ENCODE measurements around the gene PDS5B. TPM values are rescaled to one million over a fixed set of nuclear protein-coding genes. Genes with fewer than 3 reads are reported as not detected.

Gene PDS5B, protein sequence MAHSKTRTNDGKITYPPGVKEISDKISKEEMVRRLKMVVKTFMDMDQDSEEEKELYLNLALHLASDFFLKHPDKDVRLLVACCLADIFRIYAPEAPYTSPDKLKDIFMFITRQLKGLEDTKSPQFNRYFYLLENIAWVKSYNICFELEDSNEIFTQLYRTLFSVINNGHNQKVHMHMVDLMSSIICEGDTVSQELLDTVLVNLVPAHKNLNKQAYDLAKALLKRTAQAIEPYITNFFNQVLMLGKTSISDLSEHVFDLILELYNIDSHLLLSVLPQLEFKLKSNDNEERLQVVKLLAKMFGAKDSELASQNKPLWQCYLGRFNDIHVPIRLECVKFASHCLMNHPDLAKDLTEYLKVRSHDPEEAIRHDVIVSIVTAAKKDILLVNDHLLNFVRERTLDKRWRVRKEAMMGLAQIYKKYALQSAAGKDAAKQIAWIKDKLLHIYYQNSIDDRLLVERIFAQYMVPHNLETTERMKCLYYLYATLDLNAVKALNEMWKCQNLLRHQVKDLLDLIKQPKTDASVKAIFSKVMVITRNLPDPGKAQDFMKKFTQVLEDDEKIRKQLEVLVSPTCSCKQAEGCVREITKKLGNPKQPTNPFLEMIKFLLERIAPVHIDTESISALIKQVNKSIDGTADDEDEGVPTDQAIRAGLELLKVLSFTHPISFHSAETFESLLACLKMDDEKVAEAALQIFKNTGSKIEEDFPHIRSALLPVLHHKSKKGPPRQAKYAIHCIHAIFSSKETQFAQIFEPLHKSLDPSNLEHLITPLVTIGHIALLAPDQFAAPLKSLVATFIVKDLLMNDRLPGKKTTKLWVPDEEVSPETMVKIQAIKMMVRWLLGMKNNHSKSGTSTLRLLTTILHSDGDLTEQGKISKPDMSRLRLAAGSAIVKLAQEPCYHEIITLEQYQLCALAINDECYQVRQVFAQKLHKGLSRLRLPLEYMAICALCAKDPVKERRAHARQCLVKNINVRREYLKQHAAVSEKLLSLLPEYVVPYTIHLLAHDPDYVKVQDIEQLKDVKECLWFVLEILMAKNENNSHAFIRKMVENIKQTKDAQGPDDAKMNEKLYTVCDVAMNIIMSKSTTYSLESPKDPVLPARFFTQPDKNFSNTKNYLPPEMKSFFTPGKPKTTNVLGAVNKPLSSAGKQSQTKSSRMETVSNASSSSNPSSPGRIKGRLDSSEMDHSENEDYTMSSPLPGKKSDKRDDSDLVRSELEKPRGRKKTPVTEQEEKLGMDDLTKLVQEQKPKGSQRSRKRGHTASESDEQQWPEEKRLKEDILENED (N-terminal part only)
- total RNA-seq, result 10 to 100 TPM; 48.8 to 77.1 (median 52.7) TPM

DNA sequence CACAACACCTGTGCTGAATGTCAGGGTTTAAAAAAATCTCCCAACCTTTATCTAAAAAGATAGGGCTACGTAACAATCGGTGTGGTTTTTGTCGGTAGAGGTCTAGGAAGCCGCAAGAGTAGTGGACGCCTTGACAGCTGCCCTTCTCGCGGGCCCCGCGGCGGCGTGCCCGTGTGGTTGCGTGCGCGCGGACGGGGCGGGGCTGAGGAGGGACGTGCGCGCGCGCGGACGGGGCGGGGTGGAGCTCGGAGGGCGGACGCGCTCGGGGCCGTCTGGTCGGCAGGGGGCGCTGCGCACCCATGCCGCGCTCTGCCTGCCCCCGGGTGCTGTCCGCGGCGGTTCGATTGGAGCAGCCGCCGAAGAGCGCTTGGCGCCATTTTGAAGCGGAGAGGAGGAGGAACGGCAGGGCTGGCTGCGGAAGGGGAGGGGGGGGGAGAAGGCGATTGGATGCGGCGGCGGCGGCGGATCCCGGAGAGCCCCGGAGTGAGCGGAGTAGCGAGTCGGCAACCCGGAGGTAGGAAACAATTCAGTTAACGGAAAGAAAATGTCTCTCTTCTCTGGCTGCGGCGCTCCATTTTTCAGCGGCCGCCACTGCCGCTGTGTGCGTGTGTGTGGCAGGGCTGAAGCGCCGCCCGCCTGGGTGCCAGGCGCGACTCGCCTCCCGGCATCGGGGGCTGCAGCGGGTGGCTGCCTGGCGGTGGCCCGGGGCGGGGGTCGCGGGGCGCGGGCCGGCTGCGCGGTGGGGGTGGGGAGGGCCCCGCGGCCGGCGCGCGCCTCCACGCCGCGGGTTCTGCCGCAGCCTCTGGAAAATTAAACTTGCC, at the start of gene PDS5B:
Gene PDS5B, plus strand, starts transcription at position 373 of the 821 bp plus-strand sequence. CDS start 62,321 bp downstream, outside the sequence.
- Histone ChIP-seq H3K4me1 (peaks cover 0 to 40% (median 11%) of the 10 kb centered on the region in 4 donors), H3K9me3 (no peaks in the 10 kb centered on the region), H3K4me3 (peak within 1 kb of the TSS; percentile 69 to 87 (median 76)), H3K27ac (peak within 1 kb of the TSS; percentile 91 to 99 (median 98)), H3K36me3 (no peaks in the 10 kb centered on the region), H3K27me3 (no peaks in the 10 kb centered on the region)
- 0 to 1% methylated on average over 12 to 60 of the region's 97 CpGs for WGBS, 2 donors
- peak; percentile 52 to 78 for TF ChIP-seq POLR2A (IDR thresholded peaks at IDR 0.05)
- TF ChIP-seq, protein P1, sequence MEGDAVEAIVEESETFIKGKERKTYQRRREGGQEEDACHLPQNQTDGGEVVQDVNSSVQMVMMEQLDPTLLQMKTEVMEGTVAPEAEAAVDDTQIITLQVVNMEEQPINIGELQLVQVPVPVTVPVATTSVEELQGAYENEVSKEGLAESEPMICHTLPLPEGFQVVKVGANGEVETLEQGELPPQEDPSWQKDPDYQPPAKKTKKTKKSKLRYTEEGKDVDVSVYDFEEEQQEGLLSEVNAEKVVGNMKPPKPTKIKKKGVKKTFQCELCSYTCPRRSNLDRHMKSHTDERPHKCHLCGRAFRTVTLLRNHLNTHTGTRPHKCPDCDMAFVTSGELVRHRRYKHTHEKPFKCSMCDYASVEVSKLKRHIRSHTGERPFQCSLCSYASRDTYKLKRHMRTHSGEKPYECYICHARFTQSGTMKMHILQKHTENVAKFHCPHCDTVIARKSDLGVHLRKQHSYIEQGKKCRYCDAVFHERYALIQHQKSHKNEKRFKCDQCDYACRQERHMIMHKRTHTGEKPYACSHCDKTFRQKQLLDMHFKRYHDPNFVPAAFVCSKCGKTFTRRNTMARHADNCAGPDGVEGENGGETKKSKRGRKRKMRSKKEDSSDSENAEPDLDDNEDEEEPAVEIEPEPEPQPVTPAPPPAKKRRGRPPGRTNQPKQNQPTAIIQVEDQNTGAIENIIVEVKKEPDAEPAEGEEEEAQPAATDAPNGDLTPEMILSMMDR (IDR thresholded peaks at IDR 0.05), result peak; percentile 96 to 100 (median 99)
- TF ChIP-seq EP300 (IDR thresholded peaks at IDR 0.05), result peak in 1 of 2 donors; percentile 87
- DNase-seq (ENCODE audit: low spot score in 2 of 2), result peak; percentile 87 to 90

DNA sequence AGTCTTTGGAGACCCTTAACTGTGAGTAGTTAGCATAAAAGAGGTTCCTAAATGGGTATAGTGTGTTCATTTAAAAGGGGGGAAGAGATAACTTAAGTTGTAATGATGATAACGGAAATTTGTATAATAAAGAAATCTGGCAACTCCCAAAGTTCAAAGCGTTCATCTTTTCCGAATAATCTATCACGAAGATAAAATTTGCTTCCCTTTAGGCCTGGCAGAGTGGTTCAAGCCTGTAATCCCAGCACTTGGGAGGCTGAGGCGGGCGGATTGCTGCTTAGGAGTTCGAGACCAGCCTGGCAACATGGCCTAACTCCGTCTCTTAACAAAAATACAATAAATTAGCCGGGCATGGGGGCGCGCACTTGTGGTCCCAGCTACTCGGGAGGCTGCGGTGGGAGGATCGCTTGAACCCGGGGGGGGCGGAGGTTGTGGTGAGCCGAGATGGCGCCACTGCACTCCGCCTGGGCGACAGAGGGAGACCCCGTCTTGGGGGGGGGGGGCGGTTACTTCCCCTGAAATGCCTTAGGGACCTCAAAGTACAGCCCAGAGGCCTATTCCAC, 48.6 kb upstream of the PDS5B start:
- 36 to 38% methylated on average over 21 to 22 of the region's 22 CpGs for WGBS, 2 donors
- Histone ChIP-seq H3K27me3 (no peaks in the 10 kb centered on the region), H3K36me3 (peaks cover 0 to 17% (median 0%) of the 10 kb centered on the region in 3 donors), H3K27ac (peak overlapping the region; percentile 90 to 98 (median 94)), H3K4me3 (peak overlapping the region; percentile 69 to 80 (median 72)), H3K4me1 (peaks cover 0 to 49% (median 24%) of the 10 kb centered on the region in 4 donors), H3K9me3 (no peaks in the 10 kb centered on the region)
- DNase-seq (ENCODE audit: low spot score in 2 of 2), result peak in 1 of 2 donors; percentile 23
- TF ChIP-seq EP300 (IDR thresholded peaks at IDR 0.05), result no peak
- TF ChIP-seq, protein P1 (IDR thresholded peaks at IDR 0.05), result no peak
- no peak for TF ChIP-seq POLR2A (IDR thresholded peaks at IDR 0.05)

DNA sequence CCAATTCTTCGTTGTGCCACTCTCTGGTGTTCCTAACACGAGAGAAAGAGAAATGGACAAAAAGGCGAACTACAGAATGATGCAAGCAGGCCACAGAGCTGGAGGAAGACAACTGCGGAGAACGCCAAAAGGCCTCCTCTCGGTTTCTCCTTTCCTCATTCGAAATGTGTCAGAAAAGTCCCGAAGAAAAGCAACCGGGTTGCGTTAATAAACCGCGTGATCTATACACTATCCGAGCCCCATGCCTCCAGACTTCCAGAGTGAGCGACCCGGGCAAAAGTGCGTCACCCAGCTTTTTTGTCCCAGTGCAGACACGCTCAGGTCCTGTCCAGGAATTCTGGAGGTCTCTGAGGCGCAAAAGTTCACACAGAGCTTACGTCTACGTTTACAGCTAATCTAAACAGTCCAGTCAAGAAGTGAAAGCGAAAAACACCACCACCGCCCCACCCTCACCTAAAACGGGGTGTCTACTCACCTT, 48.1 kb upstream of the PDS5B start:
- H3K27ac ChIP-seq, result peak overlapping the region; percentile 90 to 98 (median 94)
- peaks cover 0 to 44% (median 21%) of the 10 kb centered on the region in 4 donors for H3K4me1 ChIP-seq
- H3K27me3 ChIP-seq, result no peaks in the 10 kb centered on the region
- 0 to 1% methylated on average over 23 of the region's 23 CpGs for WGBS, 2 donors
- no peaks in the 10 kb centered on the region for H3K9me3 ChIP-seq
- peaks cover 0 to 17% (median 0%) of the 10 kb centered on the region in 3 donors for H3K36me3 ChIP-seq
- TF ChIP-seq EP300 (IDR thresholded peaks at IDR 0.05) (no peak), POLR2A (IDR thresholded peaks at IDR 0.05) (no peak)
- TF ChIP-seq, protein P1 (IDR thresholded peaks at IDR 0.05), result no peak
- peak overlapping the region; percentile 69 to 80 (median 72) for H3K4me3 ChIP-seq
- no peak for DNase-seq (ENCODE audit: low spot score in 2 of 2)

All from tibial nerve (tissue), 4 donors.